ENCODE measurements around the gene IRX1.

Gene IRX1

DNA sequence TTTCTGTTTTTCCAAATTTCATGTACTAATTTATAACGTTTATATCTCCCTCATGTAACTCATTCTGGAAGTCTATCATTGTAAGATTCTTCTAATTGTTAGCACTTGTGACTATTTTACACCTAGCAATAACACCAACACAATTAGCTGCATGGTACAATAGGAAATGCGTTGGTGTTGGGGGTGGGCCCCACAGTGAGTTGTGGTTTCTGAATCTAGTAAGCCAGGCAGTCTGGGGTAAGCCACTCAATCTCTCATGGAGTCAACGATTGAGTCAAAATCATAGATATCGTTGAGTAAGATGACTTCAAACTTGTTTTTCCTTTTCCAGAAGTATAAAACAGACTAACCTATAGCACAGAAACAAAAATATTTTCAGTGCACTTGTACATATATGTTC lies 30.0 kb downstream of the IRX1 start:
- no peak for DNase-seq (ENCODE audit: low read depth)
- H3K4me3 ChIP-seq (ENCODE audit: low read length): no peak overlapping the region
- TF ChIP-seq, protein P1, sequence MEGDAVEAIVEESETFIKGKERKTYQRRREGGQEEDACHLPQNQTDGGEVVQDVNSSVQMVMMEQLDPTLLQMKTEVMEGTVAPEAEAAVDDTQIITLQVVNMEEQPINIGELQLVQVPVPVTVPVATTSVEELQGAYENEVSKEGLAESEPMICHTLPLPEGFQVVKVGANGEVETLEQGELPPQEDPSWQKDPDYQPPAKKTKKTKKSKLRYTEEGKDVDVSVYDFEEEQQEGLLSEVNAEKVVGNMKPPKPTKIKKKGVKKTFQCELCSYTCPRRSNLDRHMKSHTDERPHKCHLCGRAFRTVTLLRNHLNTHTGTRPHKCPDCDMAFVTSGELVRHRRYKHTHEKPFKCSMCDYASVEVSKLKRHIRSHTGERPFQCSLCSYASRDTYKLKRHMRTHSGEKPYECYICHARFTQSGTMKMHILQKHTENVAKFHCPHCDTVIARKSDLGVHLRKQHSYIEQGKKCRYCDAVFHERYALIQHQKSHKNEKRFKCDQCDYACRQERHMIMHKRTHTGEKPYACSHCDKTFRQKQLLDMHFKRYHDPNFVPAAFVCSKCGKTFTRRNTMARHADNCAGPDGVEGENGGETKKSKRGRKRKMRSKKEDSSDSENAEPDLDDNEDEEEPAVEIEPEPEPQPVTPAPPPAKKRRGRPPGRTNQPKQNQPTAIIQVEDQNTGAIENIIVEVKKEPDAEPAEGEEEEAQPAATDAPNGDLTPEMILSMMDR (IDR thresholded peaks at IDR 0.05; ENCODE audit: insufficient read depth, low read depth, low read length, missing control alignments): no peak

DNA sequence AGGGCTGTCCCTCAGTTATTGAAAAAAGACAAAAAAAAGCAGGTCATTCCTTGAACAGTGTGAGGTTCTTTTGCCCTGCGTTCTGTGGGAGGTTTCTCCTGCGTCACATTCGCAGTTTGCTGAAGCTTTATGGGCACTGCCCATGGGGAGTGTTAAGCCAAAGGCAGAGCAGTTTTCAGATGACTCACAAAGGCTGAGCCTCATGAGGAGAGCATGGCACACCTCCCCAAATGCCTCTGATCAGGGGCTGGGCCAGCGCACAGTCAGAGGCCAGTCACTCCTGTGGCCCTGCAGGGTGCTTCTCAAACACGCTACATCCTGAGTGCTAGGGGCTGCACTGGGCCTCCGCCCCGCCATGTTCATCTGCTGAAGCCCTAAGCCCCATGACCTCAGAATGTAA lies 38.4 kb downstream of the IRX1 start:
- no peak overlapping the region for H3K4me3 ChIP-seq (ENCODE audit: low read length)
- TF ChIP-seq, protein P1 (IDR thresholded peaks at IDR 0.05; ENCODE audit: insufficient read depth, low read depth, low read length, missing control alignments): no peak
- DNase-seq (ENCODE audit: low read depth): peak; percentile 17

DNA sequence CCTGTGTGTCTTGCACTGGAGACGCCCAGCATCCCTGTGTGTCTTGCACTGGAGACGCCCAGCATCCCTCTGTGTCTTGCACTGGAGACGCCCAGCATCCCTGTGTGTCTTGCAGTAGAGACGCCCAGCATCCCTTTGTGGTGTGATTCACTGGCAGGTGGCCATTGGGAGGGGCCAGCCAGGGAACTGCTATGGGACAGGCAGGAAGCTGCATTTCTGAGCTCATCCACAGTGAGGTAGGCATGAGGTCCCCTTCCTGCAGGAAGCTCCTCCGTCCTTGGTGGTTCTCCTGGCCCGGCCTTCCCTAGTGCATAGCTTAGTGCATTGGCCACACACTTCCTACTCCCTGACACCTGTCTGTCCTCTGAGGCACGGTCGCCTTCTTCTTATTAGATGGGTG lies 43.5 kb downstream of the IRX1 start:
- no peak overlapping the region for H3K4me3 ChIP-seq (ENCODE audit: low read length)
- TF ChIP-seq, protein P1 (IDR thresholded peaks at IDR 0.05; ENCODE audit: insufficient read depth, low read depth, low read length, missing control alignments): no peak
- no peak for DNase-seq (ENCODE audit: low read depth)

DNA sequence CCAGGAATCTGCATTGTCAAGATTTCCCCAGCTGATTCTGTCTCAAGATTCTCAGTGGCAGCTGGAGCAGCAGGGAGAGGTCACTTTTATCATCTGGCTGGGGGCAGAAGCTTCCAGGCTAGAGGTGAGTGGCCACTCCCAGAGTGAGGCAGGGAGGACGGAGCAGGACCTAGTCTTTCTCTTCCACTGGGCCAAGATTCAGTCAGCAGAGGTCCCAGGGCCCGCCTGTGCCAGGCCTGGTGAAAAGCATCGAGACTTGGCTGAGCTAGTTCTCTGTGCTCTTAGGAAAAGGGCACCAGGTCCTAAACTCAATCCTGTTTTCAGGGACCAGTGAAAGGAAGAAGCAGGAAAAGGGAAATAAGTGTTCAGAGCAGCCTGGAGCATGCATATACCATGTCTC lies 46.6 kb downstream of the IRX1 start:
- TF ChIP-seq, protein P1 (IDR thresholded peaks at IDR 0.05; ENCODE audit: insufficient read depth, low read depth, low read length, missing control alignments): no peak
- H3K4me3 ChIP-seq (ENCODE audit: low read length): no peak overlapping the region
- no peak for DNase-seq (ENCODE audit: low read depth)

DNA sequence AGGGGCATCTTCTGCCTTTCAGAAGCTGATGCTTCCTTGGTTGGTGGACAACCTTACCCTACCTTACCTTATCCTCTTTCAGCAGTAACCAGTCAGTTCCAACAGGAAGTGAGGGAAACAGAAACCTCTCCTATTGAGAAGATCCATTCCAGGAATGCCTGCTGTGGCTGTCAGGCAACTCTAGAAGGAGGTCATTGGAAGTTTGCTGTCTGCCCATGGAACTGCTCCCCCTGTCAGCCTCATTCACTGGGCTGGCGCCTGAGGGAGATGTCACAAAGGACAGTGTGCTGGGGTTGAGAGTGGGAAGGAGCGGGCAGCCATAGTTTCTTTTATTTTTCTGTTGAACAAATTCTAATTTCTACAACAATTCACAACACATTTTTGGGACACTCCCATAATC lies 54.7 kb downstream of the IRX1 start:
- DNase-seq (ENCODE audit: low read depth): no peak
- TF ChIP-seq, protein P1 (IDR thresholded peaks at IDR 0.05; ENCODE audit: insufficient read depth, low read depth, low read length, missing control alignments): no peak
- H3K4me3 ChIP-seq (ENCODE audit: low read length): no peak overlapping the region

DNA sequence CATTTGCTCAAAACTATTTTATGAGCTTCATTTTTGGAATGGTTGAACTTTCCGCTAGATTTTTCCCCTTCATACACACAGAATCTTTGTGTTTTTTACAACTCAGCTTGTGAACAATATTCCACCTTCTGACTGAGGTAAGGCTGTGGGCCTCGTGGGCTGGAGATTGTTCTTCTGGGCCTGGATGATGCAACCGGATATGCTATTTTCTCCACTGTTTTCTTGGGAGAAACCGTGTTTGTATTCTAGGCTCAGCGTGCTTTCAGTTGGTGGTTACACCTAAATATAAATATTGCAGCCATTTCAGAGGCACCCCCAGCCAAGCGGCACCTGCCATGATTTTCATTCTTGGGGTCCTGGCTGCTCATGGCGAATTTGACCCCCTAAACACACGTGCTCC lies 55.2 kb downstream of the IRX1 start:
- no peak for DNase-seq (ENCODE audit: low read depth)
- TF ChIP-seq, protein P1 (IDR thresholded peaks at IDR 0.05; ENCODE audit: insufficient read depth, low read depth, low read length, missing control alignments): no peak
- no peak overlapping the region for H3K4me3 ChIP-seq (ENCODE audit: low read length)

All from epithelial cell of esophagus (primary cell).